Body of pancreas (tissue), 4 donors: ENCODE results near the gene MLLT11. TPM values are rescaled to one million over a fixed set of nuclear protein-coding genes. Genes with fewer than 3 reads are reported as not detected.
"Not testable (repeated sequence)": the region's sequence is repeated elsewhere in the genome, so short reads cannot be mapped to it uniquely, and the experiment has no call there.

Source experiments
- ATAC-seq: fragments of 150-250 bp; one replicate; pipeline ENCODE4 v1.9.1; 2016
- DNase-seq, 4 donors: peaks; one replicate each; pipeline ENCODE4 v3.0.0-alpha.2; 2019
- H3K27ac ChIP-seq, 4 donors: fragments of 200-600 bp; sonication (generic); 1 replicate in 3 of 4; 2 replicates in 1 of 4; pipeline versions ENCODE4 v1.5.1 to v1.6.1; 2016 to 2019; ENCODE audit warnings: mild to moderate bottlenecking in 1 of 4, mixed read lengths in 1 of 4, moderate library complexity in 1 of 4
- H3K27me3 ChIP-seq, 2 donors: fragments of 200-600 bp; sonication (generic); one replicate each; pipeline ENCODE4 v1.6.0; 2016; ENCODE audit warnings: mild to moderate bottlenecking in 1 of 2
- H3K36me3 ChIP-seq, 2 donors: fragments of 200-600 bp; sonication (generic); replicated peaks in 1 of 2; 2 replicates each; pipeline ENCODE4 v1.5.1; 2016; ENCODE audit warnings: low read depth in 2 of 2; ENCODE audit not compliant: insufficient read depth in 1 of 2
- H3K4me1 ChIP-seq: fragments of 200-600 bp; sonication (generic); one replicate; pipeline ENCODE4 v1.6.0; 2016
- H3K4me3 ChIP-seq, 2 donors: fragments of 200-600 bp; sonication (generic); 1 replicate in 1 of 2; 2 replicates in 1 of 2; pipeline ENCODE4 v1.5.1; 2016 to 2019
- H3K9me3 ChIP-seq, 3 donors: fragments of 200-600 bp; sonication (generic); 1 replicate in 2 of 3; 2 replicates in 1 of 3; pipeline ENCODE4 v1.5.1; 2016
- POLR2A ChIP-seq, 3 donors: fragments of 450-650 bp; IDR thresholded peaks; one replicate each; pipeline ENCODE4 v1.6.1; 2016; ENCODE audit warnings: antibody characterized with exemption in 3 of 3, mild to moderate bottlenecking in 2 of 3
- WGBS, 2 donors: methylation state at CpG; one replicate each; pipeline ENCODE4 v1.1.5; 2017; 5-methylcytosine and 5-hydroxymethylcytosine counted together
- intact Hi-C: fragments of 100-400 bp; cut with DNase I; formaldehyde crosslinking; loops from one replicate; pipeline ENCODE4 v1.15.1; 2023
- total RNA-seq, 2 donors: library from RNA; depleted of rRNA; stranded (reverse); fragments of >200 nt; gene quantifications; one replicate each; pipeline ENCODE4 v1.1.0, GENCODE V29; 2016
- TF ChIP-seq, protein P1 (sequence below), 7 experiments: fragments of 450-650 bp in 4 of 7; fragments of 200-600 bp in 3 of 7; sonication (generic) in 3 of 7; IDR thresholded peaks; one replicate each; pipeline ENCODE4 v1.5.1; 2016 to 2019; ENCODE audit warnings: antibody characterized with exemption in 7 of 7

MLLT11 gene
- total RNA-seq, 2 donors from 2014 or later, result 0.26 to 1.6 TPM

DNA sequence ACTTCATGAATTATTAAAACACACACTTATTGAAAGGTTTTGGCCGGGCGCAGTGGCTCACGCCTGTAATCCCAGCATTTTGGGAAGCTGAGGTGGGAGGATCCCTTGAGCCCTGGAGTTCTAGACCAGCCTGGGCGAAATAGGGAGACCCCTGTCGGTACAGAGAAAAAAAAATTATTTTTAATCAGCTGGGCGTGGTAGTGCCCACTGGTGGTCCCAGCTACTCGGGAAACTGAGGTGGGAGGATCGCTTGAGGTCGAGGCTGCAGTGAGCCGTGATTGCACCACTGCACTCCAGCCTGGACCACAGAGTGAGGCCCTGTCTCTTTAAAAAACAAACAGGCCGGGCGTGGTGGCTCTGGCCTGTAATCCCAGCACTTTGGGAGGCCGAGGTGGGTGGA is 12.0 kb downstream of the MLLT11 start:
- no peak for ATAC-seq
- no peak for DNase-seq
- 84 to 88% methylated on average over 13 of the region's 13 CpGs for WGBS, 2 donors
- H3K4me3 ChIP-seq, result no peak overlapping the region
- H3K9me3 ChIP-seq, result no peaks in the 10 kb centered on the region
- H3K36me3 ChIP-seq, result no peaks in the 10 kb centered on the region
- TF ChIP-seq, protein P1, sequence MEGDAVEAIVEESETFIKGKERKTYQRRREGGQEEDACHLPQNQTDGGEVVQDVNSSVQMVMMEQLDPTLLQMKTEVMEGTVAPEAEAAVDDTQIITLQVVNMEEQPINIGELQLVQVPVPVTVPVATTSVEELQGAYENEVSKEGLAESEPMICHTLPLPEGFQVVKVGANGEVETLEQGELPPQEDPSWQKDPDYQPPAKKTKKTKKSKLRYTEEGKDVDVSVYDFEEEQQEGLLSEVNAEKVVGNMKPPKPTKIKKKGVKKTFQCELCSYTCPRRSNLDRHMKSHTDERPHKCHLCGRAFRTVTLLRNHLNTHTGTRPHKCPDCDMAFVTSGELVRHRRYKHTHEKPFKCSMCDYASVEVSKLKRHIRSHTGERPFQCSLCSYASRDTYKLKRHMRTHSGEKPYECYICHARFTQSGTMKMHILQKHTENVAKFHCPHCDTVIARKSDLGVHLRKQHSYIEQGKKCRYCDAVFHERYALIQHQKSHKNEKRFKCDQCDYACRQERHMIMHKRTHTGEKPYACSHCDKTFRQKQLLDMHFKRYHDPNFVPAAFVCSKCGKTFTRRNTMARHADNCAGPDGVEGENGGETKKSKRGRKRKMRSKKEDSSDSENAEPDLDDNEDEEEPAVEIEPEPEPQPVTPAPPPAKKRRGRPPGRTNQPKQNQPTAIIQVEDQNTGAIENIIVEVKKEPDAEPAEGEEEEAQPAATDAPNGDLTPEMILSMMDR (IDR thresholded peaks at IDR 0.05), result no peak
- no peak for TF ChIP-seq POLR2A (IDR thresholded peaks at IDR 0.05)
- H3K27me3 ChIP-seq, result no peaks in the 10 kb centered on the region
- intact Hi-C loops, result no loop called here
- peak overlapping the region in 1 of 4 donors; percentile 96 for H3K27ac ChIP-seq
- peaks cover 15% of the 10 kb centered on the region for H3K4me1 ChIP-seq

DNA sequence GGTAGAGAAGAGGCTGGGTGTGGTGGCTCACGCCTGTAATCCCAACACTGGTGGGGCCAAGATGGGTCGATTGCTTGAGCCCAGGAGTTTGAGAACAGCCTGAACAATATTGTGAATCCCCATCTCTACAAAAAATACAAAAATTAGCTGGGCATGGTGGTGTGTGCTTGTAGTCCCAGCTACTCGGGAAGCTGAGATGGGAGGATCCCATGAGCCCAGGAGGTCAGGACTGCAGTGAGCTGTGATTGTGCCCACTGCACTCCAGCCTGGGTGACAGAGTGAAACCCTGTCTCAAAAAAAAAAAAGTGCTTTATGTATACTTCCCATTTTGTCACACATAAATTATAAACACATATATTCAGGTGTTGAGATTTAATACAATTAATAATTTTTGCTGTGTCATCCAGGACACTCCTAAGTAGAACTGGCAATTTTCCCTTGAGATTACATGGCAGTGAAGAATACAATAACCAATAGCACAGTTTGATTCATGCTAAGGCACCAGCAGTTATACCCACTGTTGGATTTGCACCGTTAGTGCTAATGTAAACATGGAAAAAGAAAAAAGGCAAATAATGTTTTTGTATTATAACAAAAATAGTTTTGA is 25.9 kb downstream of the MLLT11 start:
- intact Hi-C loops, result no loop called here
- Histone ChIP-seq H3K4me1 (no peaks in the 10 kb centered on the region), H3K36me3 (no peaks in the 10 kb centered on the region), H3K9me3 (no peaks in the 10 kb centered on the region), H3K4me3 (no peak overlapping the region), H3K27ac (no peak overlapping the region), H3K27me3 (no peaks in the 10 kb centered on the region)
- TF ChIP-seq, protein P1 (IDR thresholded peaks at IDR 0.05), result no peak
- TF ChIP-seq POLR2A (IDR thresholded peaks at IDR 0.05), result no peak
- ATAC-seq, result no peak
- DNase-seq, result no peak
- 61 to 75% methylated on average over 4 of the region's 4 CpGs for WGBS, 2 donors

DNA sequence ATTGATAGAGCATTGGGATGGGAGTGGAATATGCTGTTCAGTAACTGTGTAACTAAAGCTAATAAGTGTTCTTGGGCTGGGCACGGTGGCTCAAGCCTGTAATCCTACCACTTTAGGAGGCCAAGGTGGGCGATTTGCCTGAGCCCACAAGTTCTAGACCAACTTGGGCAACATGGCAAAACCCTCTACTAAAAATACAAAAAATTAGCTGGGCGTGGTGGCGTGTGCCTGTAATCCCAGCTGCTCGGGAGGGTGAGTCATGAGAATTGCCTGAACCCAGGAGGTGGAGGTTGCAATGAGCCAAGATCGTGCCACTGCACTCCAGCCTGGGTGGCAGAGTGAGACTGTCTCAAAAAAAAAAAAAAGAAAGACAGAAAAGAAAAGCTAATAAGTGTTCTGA is 37.2 kb downstream of the MLLT11 start:
- intact Hi-C loops, result loop anchor here (10.0 kb wide), 1 partner anchor 57 kb away; the partner anchor contains the start of gene TNFAIP8L2
- H3K27me3 ChIP-seq, H3K36me3 ChIP-seq, H3K9me3 ChIP-seq, H3K4me3 ChIP-seq, H3K27ac ChIP-seq, H3K4me1 ChIP-seq, DNase-seq, ATAC-seq: not testable (repeated sequence)
- 79 to 87% methylated on average over 6 of the region's 6 CpGs for WGBS, 2 donors

DNA sequence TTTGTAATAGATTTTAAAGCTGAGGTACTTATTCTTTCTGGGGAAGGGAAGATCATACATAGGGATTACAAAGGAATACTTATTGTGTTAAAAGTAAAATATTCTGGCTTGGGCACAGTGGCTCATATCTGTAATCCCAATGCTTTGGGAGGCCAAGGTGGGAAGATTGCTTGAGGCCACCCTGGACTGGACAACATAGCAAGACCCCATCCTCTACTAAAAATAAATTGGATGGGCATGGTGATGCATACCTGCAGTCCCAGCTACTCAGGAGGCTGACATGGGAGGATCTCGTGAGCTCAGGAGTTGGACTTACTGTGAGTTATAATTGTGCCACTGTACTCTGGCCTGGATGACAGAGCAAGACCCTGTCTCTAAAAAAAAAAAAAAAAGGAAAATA is 37.9 kb downstream of the MLLT11 start:
- Histone ChIP-seq H3K4me1 (no peaks in the 10 kb centered on the region), H3K27ac (no peak overlapping the region), H3K27me3 (no peaks in the 10 kb centered on the region), H3K4me3 (no peak overlapping the region), H3K9me3 (no peaks in the 10 kb centered on the region), H3K36me3 (no peaks in the 10 kb centered on the region)
- intact Hi-C loops, result loop anchor here (10.0 kb wide), 1 partner anchor 57 kb away; the partner anchor contains the start of gene TNFAIP8L2
- ATAC-seq (no peak), DNase-seq (no peak)
- 87 to 88% methylated on average over 1 of the region's 1 CpG for WGBS, 2 donors
- TF ChIP-seq POLR2A (IDR thresholded peaks at IDR 0.05), result no peak
- TF ChIP-seq, protein P1 (IDR thresholded peaks at IDR 0.05), result no peak

DNA sequence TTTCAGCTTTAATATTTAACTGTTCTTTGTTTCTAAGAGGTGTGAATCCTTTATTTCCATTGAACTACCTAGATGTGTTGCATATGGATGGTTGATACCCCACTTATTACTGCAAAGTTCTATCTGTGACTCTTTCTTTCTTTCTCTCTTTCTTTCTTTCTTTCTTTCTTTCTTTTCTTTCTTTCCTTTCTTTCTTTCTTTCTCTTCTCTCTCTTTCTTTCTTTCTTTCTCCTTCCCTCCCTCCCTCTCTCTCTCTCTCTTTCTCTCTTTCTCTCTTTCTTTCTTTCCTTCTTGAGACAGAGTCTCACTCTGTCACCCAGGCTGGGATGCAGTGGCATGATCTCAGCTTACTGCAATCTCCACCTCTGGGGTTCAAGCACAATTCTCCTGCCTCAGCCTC is 44.4 kb downstream of the MLLT11 start:
- Histone ChIP-seq H3K9me3 (no peaks in the 10 kb centered on the region), H3K4me1 (no peaks in the 10 kb centered on the region), H3K4me3 (no peak overlapping the region), H3K27ac (no peak overlapping the region), H3K36me3 (no peaks in the 10 kb centered on the region), H3K27me3 (no peaks in the 10 kb centered on the region)
- no peak for TF ChIP-seq POLR2A (IDR thresholded peaks at IDR 0.05)
- TF ChIP-seq, protein P1 (IDR thresholded peaks at IDR 0.05), result no peak
- no peak for DNase-seq
- no peak for ATAC-seq
- intact Hi-C loops, result no loop called here
